GM13977 (cell line): Measurements from ENCODE around the gene IYD.

Experiments used
- DNase-seq: peaks from one replicate; pipeline ENCODE4 v3.0.0; 2012; ENCODE audit warnings: low spot score
- CTCF ChIP-seq: IDR thresholded peaks from 2 replicates; pipeline ENCODE4 v1.5.1; 2012; ENCODE audit warnings: mild to moderate bottlenecking, control low read depth; ENCODE audit not compliant: insufficient read depth; ENCODE audit errors: extremely low read depth, missing control alignments
- in situ Hi-C: fragments of 300-500 bp; cut with MboI; formaldehyde crosslinking; loops from one replicate; pipeline ENCODE4 v1.12.0; 2022; ENCODE audit warnings: low sequenced_read_pairs, low pct_unique_long_range_greater_than_20kb, mixed read lengths, inconsistent platforms; ENCODE audit not compliant: unreplicated experiment

The IYD gene

GRCh38 chr6:150334790-150335783, 33.7 kb upstream of the IYD start:
- in situ Hi-C loops = loop anchor here (10.0 kb wide), 1 partner anchor 250 kb away; no protein-coding TSS in a partner anchor
- TF ChIP-seq CTCF = peak; percentile 71
- DNase-seq = peak; percentile 53

GRCh38 chr6:150336299-150336698, 32.5 kb upstream of the IYD start:
- no peak for TF ChIP-seq CTCF
- in situ Hi-C loops = loop anchor here (10.0 kb wide), 1 partner anchor 251 kb away; no protein-coding TSS in a partner anchor
- DNase-seq = peak; percentile 28

- in situ Hi-C loops = loop anchor here (10.0 kb wide), 1 partner anchor 252 kb away; no protein-coding TSS in a partner anchor
- no peak for DNase-seq
- TF ChIP-seq CTCF = no peak
Measured at GRCh38 chr6:150336708-150337107, 32.1 kb upstream of the IYD start.

- DNase-seq = no peak
- in situ Hi-C loops = no loop called here
- no peak for TF ChIP-seq CTCF
Measured at GRCh38 chr6:150342126-150342525, 26.7 kb upstream of the IYD start.

- in situ Hi-C loops = no loop called here
- TF ChIP-seq CTCF = no peak
- DNase-seq = no peak
Measured at GRCh38 chr6:150343434-150343833, 25.4 kb upstream of the IYD start.

GRCh38 chr6:150345781-150346180, 23.0 kb upstream of the IYD start:
- no peak for TF ChIP-seq CTCF
- DNase-seq = no peak
- in situ Hi-C loops = no loop called here
